HG02885 (cell line): ENCODE results near the gene SHROOM3.
"Not testable (repeated sequence)": the region's sequence is repeated elsewhere in the genome, so short reads cannot be mapped to it uniquely, and the experiment has no call there.

Experiments used
- ATAC-seq: cut with Tn5 transposase; IDR thresholded peaks from one replicate; pipeline ENCODE4 v1.9.1; 2021; ENCODE audit warnings: mild to moderate bottlenecking; ENCODE audit not compliant: unreplicated experiment, poor library complexity

The SHROOM3 gene

GRCh38 chr4:76434901-76435527 is at the start of gene SHROOM3:
TSS of gene SHROOM3 (plus strand) at chr4:76435229. CDS start at chr4:76436053, 824 bp downstream.
- no peak for ATAC-seq

GRCh38 chr4:76385974-76386373 is 49.1 kb upstream of the SHROOM3 start:
- ATAC-seq = no peak

- ATAC-seq = no peak
Measured at GRCh38 chr4:76386566-76387305, 48.3 kb upstream of the SHROOM3 start.

- no peak for ATAC-seq
Measured at GRCh38 chr4:76388160-76388908, 46.7 kb upstream of the SHROOM3 start.

DNA sequence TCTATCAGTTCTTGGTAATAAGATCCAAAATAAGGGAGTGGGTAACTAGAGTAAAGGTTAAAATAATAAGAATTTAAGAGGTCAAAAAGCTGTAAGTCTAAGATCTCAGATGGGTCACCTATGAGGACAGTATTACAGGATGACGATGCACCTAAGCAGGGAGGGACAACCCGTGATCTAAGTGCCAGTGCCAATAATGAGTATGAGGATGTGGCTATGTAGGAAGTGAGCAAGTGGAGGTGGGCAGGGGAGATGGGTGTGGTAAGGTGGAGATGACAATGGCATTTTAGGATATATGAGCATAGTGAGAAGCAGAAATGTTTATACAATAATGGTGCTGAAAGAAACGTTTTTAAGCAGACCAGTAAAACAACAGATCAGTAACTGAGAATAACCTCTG is 33.4 kb upstream of the SHROOM3 start:
- ATAC-seq = no peak

GRCh38 chr4:76406081-76406480 is 28.9 kb upstream of the SHROOM3 start:
- ATAC-seq = no peak

- ATAC-seq = no peak
Measured at GRCh38 chr4:76407440-76408119, 27.4 kb upstream of the SHROOM3 start.

DNA sequence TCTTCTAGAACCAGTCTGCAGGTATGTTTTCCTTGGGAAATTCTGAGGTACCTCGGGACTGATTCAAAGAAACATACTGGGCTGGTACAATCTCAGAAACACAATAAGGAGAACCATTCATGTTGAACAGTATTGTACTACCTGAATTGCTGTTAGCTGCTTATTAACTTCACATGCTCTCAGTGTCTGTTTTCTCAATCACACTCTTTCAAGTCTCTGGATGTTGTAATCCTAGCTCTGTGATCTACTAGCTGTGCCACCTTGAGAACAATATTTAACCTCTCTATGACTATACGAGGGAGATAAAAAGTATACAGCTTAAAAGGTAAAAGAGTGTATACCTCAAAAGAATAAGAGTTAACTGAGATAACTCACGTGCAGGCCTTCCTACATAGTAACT is 24.4 kb upstream of the SHROOM3 start:
- ATAC-seq = no peak

- ATAC-seq = no peak
Measured at GRCh38 chr4:76420188-76420761, 14.8 kb upstream of the SHROOM3 start.

DNA sequence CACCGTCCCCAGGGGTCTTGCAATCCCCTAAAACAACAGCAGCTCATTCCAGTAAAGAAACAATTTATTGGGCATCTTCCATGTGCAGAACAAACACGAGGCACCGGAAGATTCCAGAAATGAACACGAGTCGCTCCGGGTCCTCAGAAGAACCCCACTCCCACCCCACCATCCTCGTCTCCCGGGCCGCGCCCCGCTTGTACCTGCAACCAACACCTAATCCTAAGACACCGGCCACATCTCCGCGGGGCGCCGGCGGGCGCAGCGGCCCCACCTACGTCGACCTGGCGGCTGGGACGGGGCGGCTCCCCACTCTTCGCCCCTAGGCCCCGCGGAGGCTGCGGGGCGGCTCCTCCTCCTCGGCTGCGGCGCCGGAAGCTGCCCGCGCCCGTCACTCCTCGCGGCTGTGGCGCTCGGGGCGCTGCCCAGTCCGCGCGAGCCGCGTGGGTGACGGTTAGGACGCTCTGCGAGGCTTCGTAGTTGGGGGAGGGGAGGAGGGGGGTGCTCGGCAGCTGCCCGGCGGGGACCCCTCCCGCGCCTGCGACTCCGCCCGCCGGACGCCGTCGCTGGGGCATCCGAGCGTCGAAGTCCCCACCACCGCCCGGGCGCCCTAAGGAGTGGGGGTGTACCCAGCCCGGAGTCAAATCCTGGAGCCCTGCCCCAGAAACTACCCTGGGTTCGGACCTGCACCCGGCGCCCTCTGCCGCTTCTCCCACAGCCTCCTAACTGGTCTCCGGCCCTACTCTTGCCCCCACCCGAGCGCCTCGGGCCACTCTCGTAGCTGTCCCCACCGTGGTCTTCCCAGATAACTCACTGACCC is 14.1 kb upstream of the SHROOM3 start, which contains the start of gene CCDC158:
Gene CCDC158, minus strand, starts transcription at position 380 of the 820 bp plus-strand sequence. CDS start 17,934 bp downstream, outside the sequence.
- ATAC-seq = no peak

- ATAC-seq = not testable (repeated sequence)
Measured at GRCh38 chr4:76423159-76423558, 11.9 kb upstream of the SHROOM3 start.

DNA sequence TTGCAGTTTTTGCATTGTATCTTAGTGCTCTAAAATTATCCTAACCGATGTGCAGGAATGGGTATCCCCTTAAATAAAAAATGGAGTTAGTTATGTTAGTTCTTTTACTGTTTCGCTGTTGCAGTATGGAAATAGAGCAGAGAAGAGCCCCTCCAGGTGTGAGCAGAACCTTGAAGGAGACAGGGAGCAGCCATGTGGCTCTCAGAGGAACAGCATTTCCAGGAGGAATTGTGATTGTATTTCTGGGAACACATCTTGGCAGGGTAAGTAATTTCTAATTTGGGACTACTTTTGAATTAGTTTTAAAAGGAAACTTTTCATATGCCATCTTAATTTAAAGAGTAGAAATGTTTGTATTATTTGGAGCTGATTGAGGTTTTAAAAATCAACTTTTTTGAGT is 8.8 kb upstream of the SHROOM3 start:
- ATAC-seq = no peak

DNA sequence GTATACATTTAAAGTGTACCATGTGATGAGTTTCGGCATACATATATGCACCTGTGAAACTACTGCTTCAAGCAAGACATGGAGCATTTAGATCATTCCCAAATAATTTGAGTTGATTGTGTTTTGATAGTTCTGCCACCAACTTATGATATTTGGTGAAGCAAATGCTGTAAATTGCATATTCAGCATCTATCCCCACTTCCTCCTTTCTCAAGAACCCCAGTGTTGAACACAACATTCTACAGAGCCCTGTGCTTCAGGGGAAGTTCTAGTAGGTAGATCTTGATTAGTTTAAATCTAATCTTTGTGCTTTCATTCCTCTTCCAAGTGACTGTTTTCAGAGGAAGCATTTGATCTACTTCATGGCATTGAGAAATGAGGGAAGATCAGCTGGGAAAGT is 5.4 kb upstream of the SHROOM3 start:
- ATAC-seq = no peak

GRCh38 chr4:76430519-76431388 is 4.3 kb upstream of the SHROOM3 start:
- ATAC-seq = no peak

DNA sequence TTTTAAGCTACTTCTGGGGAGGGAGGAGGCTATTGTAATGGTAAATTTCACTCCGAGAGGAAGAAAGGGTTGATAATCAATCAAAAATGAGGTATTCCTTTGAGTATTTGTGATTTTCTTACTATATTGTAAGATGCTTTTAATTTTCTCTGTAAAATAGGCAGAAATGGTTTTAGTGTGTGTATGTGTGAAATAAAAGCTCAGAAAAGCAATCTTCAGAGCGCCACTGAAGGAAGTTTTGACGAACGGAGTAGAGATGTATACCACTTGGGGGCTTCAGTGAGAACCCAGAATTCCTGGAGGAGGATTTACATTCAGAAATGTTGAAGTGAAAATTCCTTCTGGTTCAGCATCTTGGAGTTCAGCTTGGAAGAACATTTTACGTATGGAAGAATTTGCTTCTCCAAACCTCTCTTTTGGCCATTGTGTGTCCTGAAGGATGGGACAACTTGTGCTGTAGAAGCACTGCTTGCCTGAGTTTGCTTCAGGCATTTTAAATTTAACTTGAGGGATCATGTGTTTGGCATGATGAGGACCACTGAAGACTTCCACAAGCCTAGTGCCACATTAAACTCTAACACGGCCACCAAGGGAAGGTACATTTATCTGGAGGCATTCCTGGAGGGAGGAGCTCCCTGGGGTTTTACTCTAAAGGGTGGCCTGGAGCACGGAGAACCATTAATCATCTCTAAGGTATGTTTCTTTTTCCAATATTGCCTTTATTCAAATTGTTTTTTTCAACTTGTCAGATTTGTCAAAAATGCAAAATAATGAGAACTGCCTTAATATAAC is 695 bp downstream of the SHROOM3 start:
- no peak for ATAC-seq

GRCh38 chr4:76439491-76439890 is 4.5 kb downstream of the SHROOM3 start:
- no peak for ATAC-seq

DNA sequence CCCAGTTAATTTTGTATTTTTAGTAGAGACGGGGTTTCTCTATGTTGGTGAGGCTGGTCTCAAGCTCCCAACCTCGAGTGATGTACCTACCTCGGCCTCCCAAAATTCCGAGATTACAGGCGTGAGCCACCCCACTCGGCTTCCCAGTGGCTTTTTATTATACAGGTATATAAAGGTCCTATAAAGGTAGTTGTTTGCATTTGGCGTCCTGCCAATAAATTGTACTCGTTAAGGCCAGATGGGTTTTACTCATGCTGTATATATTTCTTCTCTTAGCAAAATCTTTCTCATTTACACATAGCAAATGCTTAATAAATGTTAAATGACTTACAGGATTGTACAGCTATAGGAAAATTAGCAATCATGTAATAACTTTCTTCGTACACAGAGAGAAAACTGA is 6.9 kb downstream of the SHROOM3 start:
- ATAC-seq = no peak

DNA sequence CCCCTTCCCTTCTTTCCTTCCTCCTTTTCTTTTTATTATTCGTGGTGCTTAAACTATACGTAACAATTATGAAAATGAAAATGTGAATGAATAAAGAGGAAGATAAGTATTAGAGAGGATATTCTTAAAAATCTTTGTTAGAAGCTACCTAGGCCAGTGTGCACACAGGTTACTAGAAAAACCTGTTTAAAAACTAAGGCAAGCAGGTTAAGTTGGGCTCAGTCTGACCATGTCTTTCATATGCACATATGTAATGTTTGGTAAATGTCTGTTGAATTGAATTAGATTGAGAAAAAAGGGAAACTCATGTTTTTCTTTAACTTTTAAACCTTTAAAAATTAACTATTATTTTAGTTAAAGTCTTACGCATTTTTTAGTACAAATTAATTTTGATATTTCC is 7.8 kb downstream of the SHROOM3 start:
- ATAC-seq = no peak
